H9 (cell line): ENCODE measurements around the gene SLMAP. TPM values are rescaled to one million over a fixed set of nuclear protein-coding genes. Genes with fewer than 3 reads are reported as not detected.
A peak's percentile ranks its signal among the peaks of the same experiment; 100 is the strongest.

Experiments
- DNase-seq: peaks from one replicate; pipeline ENCODE4 v3.0.0-alpha.2; 2017
- H2AFZ ChIP-seq: one replicate; pipeline ENCODE4 v1.6.1; 2013; ENCODE audit warnings: mild to moderate bottlenecking, low read length, control low read depth, moderate library complexity
- H2AK5ac ChIP-seq: 2 replicates; pipeline ENCODE4 v1.6.1; 2013; ENCODE audit warnings: low read length, control low read depth, mixed read lengths; ENCODE audit not compliant: insufficient read length
- H2BK120ac ChIP-seq: one replicate; pipeline ENCODE4 v1.6.1; 2013; ENCODE audit warnings: low read depth, mild to moderate bottlenecking, low read length, control low read depth, inconsistent platforms; ENCODE audit not compliant: poor library complexity, severe bottlenecking
- H2BK12ac ChIP-seq: 2 replicates; pipeline ENCODE4 v1.6.1; 2013; ENCODE audit warnings: low read length, control low read depth, mixed read lengths, low read depth; ENCODE audit not compliant: insufficient read length
- H2BK15ac ChIP-seq: 2 replicates; pipeline ENCODE4 v1.6.1; 2013; ENCODE audit warnings: low read depth, low read length, control low read depth
- H2BK20ac ChIP-seq: one replicate; pipeline ENCODE4 v1.6.1; 2013; ENCODE audit warnings: low read depth, mild to moderate bottlenecking, low read length, control low read depth, inconsistent platforms; ENCODE audit not compliant: poor library complexity, severe bottlenecking
- H2BK5ac ChIP-seq: 2 replicates; pipeline ENCODE4 v1.6.1; 2013; ENCODE audit warnings: low read length, control low read depth, mixed read lengths; ENCODE audit not compliant: insufficient read length
- H3K14ac ChIP-seq: 2 replicates; pipeline ENCODE4 v1.6.1; 2013; ENCODE audit warnings: low read length, control low read depth; ENCODE audit not compliant: insufficient read depth
- H3K18ac ChIP-seq: 2 replicates; pipeline ENCODE4 v1.6.1; 2013; ENCODE audit warnings: low read depth, mild to moderate bottlenecking, mixed read lengths, low read length, control low read depth; ENCODE audit not compliant: insufficient read length
- H3K23ac ChIP-seq: 2 replicates; pipeline ENCODE4 v1.6.1; 2013; ENCODE audit warnings: low read length, control low read depth, mixed read lengths, low read depth; ENCODE audit not compliant: insufficient read length
- H3K23me2 ChIP-seq: 2 replicates; pipeline ENCODE4 v1.6.1; 2013; ENCODE audit warnings: low read depth, mild to moderate bottlenecking, mixed read lengths, low read length, control low read depth; ENCODE audit not compliant: insufficient read length, poor library complexity, severe bottlenecking
- H3K27ac ChIP-seq: 2 replicates; pipeline ENCODE4 v1.5.1; 2013; ENCODE audit warnings: low read length, control low read depth, mixed read lengths, low read depth; ENCODE audit not compliant: insufficient read length
- H3K27me3 ChIP-seq: 2 replicates; pipeline ENCODE4 v1.6.1; 2013; ENCODE audit warnings: low read length, control low read depth, inconsistent platforms; ENCODE audit not compliant: insufficient read depth
- H3K4ac ChIP-seq: 2 replicates; pipeline ENCODE4 v1.6.1; 2013; ENCODE audit warnings: low read depth, mild to moderate bottlenecking, control low read depth, inconsistent platforms, low read length, moderate library complexity
- H3K4me1 ChIP-seq: 2 replicates; pipeline ENCODE4 v1.6.1; 2013; ENCODE audit warnings: low read length, control low read depth, inconsistent platforms; ENCODE audit not compliant: insufficient read depth
- H3K4me2 ChIP-seq: 2 replicates; pipeline ENCODE4 v1.6.1; 2013; ENCODE audit warnings: low read length, control low read depth, mixed read lengths; ENCODE audit not compliant: insufficient read length, insufficient read depth
- H3K56ac ChIP-seq: 2 replicates; pipeline ENCODE4 v1.6.1; 2013; ENCODE audit warnings: low read depth, mild to moderate bottlenecking, mixed read lengths, low read length, control low read depth; ENCODE audit not compliant: insufficient read length
- H3K79me1 ChIP-seq: 2 replicates; pipeline ENCODE4 v1.6.1; 2013; ENCODE audit warnings: low read depth, mild to moderate bottlenecking, moderate library complexity, low read length, control low read depth, inconsistent platforms; ENCODE audit not compliant: insufficient read depth, poor library complexity, severe bottlenecking
- H3K79me2 ChIP-seq: 2 replicates; pipeline ENCODE4 v1.6.1; 2013; ENCODE audit warnings: low read length, control low read depth, inconsistent platforms; ENCODE audit not compliant: insufficient read depth
- H3K9ac ChIP-seq: 2 replicates; pipeline ENCODE4 v1.6.1; 2013; ENCODE audit warnings: low read length, control low read depth, mixed read lengths; ENCODE audit not compliant: insufficient read length; ENCODE audit errors: extremely low read depth
- H3K9me3 ChIP-seq: one replicate; pipeline ENCODE4 v1.6.1; 2013; ENCODE audit warnings: low read depth, low read length, inconsistent platforms; ENCODE audit not compliant: control insufficient read depth
- H3T11ph ChIP-seq: one replicate; pipeline ENCODE4 v1.6.1; 2013; ENCODE audit warnings: mild to moderate bottlenecking, low read length, control low read depth, inconsistent platforms
- H4K20me1 ChIP-seq: one replicate; pipeline ENCODE4 v1.6.1; 2013; ENCODE audit not compliant: control insufficient read depth, insufficient read length, insufficient read depth
- H4K5ac ChIP-seq: 2 replicates; pipeline ENCODE4 v1.6.1; 2013; ENCODE audit warnings: low read depth, mild to moderate bottlenecking, mixed read lengths, low read length, control low read depth; ENCODE audit not compliant: insufficient read length
- H4K8ac ChIP-seq: replicated peaks from 2 replicates; pipeline ENCODE4 v1.6.1; 2013; ENCODE audit warnings: low read length, control low read depth, mixed read lengths, low read depth; ENCODE audit not compliant: insufficient read length
- H4K91ac ChIP-seq: 2 replicates; pipeline ENCODE4 v1.6.1; 2013; ENCODE audit warnings: low read depth, mild to moderate bottlenecking, moderate library complexity, mixed read lengths, low read length, control low read depth; ENCODE audit not compliant: insufficient read length
- H3K27ac Mint-ChIP-seq, 3 experiments: 2 replicates in 2 of 3; 3 replicates in 1 of 3; pipeline ENCODE4 v1.8.0; 2020 to 2021; ENCODE audit warnings: mixed read lengths in 3 of 3, mild to moderate bottlenecking in 1 of 3, moderate library complexity in 1 of 3
- H3K27me3 Mint-ChIP-seq: 2 replicates; pipeline ENCODE4 v1.8.0; 2021; ENCODE audit warnings: low read depth, mild to moderate bottlenecking, moderate library complexity, mixed read lengths
- H3K36me3 Mint-ChIP-seq, 3 experiments: 2 replicates in 2 of 3; 3 replicates in 1 of 3; pipeline ENCODE4 v1.8.0; 2020 to 2021; ENCODE audit warnings: low read depth in 3 of 3, mixed read lengths in 3 of 3; ENCODE audit not compliant: insufficient read depth in 1 of 3
- H3K4me1 Mint-ChIP-seq, 2 experiments: 2 replicates each; pipeline ENCODE4 v1.8.0; 2020; ENCODE audit warnings: mixed read lengths in 2 of 2
- H3K4me3 Mint-ChIP-seq, 2 experiments: 2 replicates in 1 of 2; 3 replicates in 1 of 2; pipeline ENCODE4 v1.8.0; 2020 to 2021; ENCODE audit warnings: mild to moderate bottlenecking in 2 of 2, mixed read lengths in 2 of 2, moderate library complexity in 1 of 2
- H3K9me3 Mint-ChIP-seq, 2 experiments: 2 replicates in 1 of 2; 3 replicates in 1 of 2; pipeline ENCODE4 v1.8.0; 2020; ENCODE audit warnings: mild to moderate bottlenecking in 2 of 2, mixed read lengths in 2 of 2, moderate library complexity in 1 of 2
- WGBS: extraction: QIAGEN DNeasy Blood & Tissue Kit; methylation state at CpG from one replicate; pipeline ENCODE4 v1.1.7; 2013; ENCODE audit warnings: missing lambda C conversion rate, low lambda C conversion rate, mixed read lengths; ENCODE audit not compliant: insufficient read length; ENCODE audit errors: extremely low coverage; 5-methylcytosine and 5-hydroxymethylcytosine counted together
- total RNA-seq: library from RNA; stranded (reverse); gene quantifications from 2 replicates; pipeline ENCODE4 v1.2.1, GENCODE V29; 2021
- TF ChIP-seq, protein P1 (sequence below): fragments of 200-600 bp; sonication (generic); conservative IDR thresholded peaks from 3 replicates; pipeline ENCODE4 v1.8.0; 2021; ENCODE audit warnings: antibody characterized with exemption, mild to moderate bottlenecking

The SLMAP gene
- total RNA-seq, 1 experiment from 2014 or later, result 65.1 TPM

DNA sequence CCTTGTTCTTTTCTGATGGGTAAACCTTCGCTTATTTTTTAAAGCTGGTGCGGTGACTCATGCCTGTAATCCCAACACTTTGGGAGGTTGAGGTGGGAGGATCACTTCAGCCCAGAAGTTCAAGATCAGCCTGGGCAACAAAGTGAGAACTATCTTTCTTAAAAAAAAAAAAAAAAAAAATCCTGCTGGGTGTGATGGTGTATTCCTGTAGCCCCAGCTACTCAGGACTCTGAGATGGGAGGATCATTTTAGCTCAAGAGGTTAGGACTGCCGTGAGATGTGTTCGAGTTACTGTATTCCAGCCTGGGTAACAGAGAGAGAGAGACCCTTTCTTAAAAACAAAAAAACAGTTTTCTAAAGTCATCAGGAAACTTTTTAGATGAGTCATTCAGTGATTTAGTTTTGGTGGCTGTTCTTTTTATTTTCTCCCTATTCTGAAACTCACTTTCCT is 37.7 kb downstream of the SLMAP start:
- peaks cover 5% of the 10 kb centered on the region for H3K79me1 ChIP-seq
- H3K23me2 ChIP-seq, result no peaks in the 10 kb centered on the region
- no peak overlapping the region for H2BK120ac ChIP-seq
- H3K56ac ChIP-seq, result no peak overlapping the region
- H3K23ac ChIP-seq, result no peak overlapping the region
- H2BK20ac ChIP-seq, result no peak overlapping the region
- H3K9ac ChIP-seq, result no peak overlapping the region
- TF ChIP-seq, protein P1, sequence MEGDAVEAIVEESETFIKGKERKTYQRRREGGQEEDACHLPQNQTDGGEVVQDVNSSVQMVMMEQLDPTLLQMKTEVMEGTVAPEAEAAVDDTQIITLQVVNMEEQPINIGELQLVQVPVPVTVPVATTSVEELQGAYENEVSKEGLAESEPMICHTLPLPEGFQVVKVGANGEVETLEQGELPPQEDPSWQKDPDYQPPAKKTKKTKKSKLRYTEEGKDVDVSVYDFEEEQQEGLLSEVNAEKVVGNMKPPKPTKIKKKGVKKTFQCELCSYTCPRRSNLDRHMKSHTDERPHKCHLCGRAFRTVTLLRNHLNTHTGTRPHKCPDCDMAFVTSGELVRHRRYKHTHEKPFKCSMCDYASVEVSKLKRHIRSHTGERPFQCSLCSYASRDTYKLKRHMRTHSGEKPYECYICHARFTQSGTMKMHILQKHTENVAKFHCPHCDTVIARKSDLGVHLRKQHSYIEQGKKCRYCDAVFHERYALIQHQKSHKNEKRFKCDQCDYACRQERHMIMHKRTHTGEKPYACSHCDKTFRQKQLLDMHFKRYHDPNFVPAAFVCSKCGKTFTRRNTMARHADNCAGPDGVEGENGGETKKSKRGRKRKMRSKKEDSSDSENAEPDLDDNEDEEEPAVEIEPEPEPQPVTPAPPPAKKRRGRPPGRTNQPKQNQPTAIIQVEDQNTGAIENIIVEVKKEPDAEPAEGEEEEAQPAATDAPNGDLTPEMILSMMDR, result no peak
- peaks cover 4% of the 10 kb centered on the region; the same call in 1 of the 2 replicates for H3K79me2 ChIP-seq
- Mint-ChIP-seq H3K4me3 (no peak overlapping the region), H3K9me3 (no peaks in the 10 kb centered on the region), H3K36me3 (no peaks in the 10 kb centered on the region; a peak in 1 of 7 replicates), H3K4me1 (no peaks in the 10 kb centered on the region), H3K27ac (peak overlapping the region in 1 of 3 experiments; percentile 6; a peak in 2 of 7 replicates), H3K27me3 (no peaks in the 10 kb centered on the region)
- no CpG with 5 or more reads among the region's 4 CpGs for WGBS
- no peak overlapping the region for H4K5ac ChIP-seq
- no peak for DNase-seq
- H3T11ph ChIP-seq, result no peak overlapping the region
- no peak overlapping the region for H4K8ac ChIP-seq
- no peak overlapping the region for H3K14ac ChIP-seq
- no peaks in the 10 kb centered on the region for H3K27me3 ChIP-seq
- H4K91ac ChIP-seq, result no peak overlapping the region
- no peaks in the 10 kb centered on the region for H3K9me3 ChIP-seq
- H2BK5ac ChIP-seq, result no peak overlapping the region
- H4K20me1 ChIP-seq, result no peaks in the 10 kb centered on the region
- no peak overlapping the region for H2BK12ac ChIP-seq
- no peak overlapping the region for H2AFZ ChIP-seq
- no peak overlapping the region for H3K4me2 ChIP-seq
- no peak overlapping the region for H3K27ac ChIP-seq
- no peak overlapping the region for H2BK15ac ChIP-seq
- no peak overlapping the region for H3K18ac ChIP-seq
- no peak overlapping the region for H3K4ac ChIP-seq
- no peak overlapping the region for H2AK5ac ChIP-seq
- H3K4me1 ChIP-seq, result no peaks in the 10 kb centered on the region
